NCI-H774 (cell line): ENCODE data around the gene CACNA1G.
A peak's percentile ranks its signal among the peaks of the same experiment; 100 is the strongest.

ENCODE experiments used
- DNase-seq: peaks from one replicate; lab custom pipeline; 2025; lab: John Stamatoyannopoulos, UW

The CACNA1G gene

DNA sequence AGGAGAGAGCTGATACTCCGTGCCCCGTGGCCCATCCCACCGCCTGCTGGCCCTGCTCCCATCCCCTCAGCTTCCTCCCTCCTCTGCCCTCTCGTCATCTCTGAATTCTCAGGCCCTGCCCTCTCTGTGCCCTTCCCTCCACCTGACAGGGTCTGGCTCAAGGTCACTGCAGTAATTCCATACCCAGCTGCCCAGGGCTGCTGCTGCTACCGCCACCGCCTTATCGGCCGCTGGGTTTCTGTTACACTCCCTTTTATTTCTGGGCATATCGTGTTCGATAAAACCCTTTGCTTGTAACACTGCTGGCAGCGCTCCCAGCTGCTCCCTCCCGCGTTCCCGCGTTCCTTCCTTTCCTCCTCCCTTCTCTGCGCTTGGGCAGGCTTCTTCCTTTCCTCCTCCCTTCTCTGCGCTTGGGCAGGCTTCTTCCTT, 26.8 kb upstream of the CACNA1G start:
- DNase-seq, result no peak

DNA sequence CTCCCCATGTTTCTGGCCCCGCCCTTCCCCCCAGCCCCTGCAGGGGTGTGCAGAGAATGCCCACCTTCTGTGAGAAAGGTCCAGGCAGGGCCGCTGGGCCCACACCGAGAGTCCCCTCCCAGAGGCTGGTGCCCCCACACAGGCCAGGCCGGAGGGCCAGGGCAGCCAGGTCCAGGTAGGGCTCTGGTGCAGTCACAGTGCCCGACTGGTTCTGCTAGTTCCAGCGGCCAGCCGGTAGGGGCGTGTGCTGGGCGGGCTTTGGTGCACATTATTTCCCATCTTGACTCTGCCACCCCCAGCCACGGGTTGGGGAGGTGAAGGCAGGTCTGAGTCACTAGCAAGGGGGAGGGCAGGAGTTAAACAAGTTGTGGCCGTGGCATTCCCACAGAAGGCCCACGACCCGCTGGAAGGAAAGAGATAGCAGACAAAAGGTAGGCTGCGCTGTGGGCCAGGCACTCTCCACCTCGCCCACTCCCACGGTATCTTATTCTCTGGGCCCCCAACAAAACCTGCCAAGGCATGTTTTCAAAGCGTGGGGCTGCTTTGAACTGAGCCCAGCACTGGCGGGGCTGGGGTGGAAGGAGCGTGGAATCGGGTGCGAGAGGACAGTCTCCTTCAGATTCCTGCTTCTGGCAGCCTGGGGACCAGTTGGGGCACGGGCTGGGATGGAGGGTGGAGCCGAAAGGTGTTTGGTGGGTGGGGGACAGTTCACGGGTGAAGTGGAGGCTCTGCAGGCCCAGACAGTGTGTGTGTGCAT, 26.1 kb upstream of the CACNA1G start:
- no peak for DNase-seq

DNA sequence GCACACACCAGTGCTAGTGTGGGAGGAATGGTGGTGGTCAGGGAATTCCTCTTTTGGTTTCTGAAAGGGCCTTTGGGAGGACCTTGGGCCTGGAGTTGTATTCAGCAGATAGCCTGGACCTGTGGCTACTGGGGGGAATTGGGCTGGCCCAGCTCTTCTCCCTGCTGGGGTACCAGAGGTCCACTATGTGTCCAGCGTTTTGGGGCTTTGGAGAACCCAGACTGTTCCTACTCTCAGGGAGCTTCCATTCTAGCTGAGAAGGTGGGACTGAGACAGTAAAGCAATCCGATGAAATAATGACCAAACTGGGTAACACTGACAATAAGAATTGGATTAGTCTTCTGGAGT, 25.6 kb upstream of the CACNA1G start:
- no peak for DNase-seq

DNA sequence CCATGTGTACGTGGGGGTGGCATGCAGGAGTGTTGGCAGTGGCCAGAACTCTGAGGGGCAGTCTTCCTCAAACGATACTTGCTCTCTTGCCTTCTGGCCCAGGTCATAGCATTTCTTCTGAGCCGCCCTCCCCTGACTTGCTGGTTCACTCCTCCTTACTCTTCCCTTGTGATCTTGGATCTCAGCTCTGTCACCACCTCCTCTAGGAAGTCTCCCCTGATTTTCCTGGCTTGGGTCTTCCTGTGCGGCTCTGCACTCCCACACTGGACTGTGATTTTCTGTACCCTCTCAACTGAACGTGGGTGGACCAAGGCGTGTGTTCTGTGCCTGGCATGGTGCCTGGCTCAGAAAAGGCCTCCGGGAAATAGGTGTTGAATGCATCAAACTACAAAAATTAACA, 25.1 kb upstream of the CACNA1G start:
- DNase-seq, result no peak

- DNase-seq, result no peak
Observed at GRCh38 chr17:50536683-50537646, 23.6 kb upstream of the CACNA1G start.

- DNase-seq, result no peak
Observed at GRCh38 chr17:50537721-50538548, 22.6 kb upstream of the CACNA1G start.

- DNase-seq, result no peak
Observed at GRCh38 chr17:50538549-50539410, 21.7 kb upstream of the CACNA1G start.

DNA sequence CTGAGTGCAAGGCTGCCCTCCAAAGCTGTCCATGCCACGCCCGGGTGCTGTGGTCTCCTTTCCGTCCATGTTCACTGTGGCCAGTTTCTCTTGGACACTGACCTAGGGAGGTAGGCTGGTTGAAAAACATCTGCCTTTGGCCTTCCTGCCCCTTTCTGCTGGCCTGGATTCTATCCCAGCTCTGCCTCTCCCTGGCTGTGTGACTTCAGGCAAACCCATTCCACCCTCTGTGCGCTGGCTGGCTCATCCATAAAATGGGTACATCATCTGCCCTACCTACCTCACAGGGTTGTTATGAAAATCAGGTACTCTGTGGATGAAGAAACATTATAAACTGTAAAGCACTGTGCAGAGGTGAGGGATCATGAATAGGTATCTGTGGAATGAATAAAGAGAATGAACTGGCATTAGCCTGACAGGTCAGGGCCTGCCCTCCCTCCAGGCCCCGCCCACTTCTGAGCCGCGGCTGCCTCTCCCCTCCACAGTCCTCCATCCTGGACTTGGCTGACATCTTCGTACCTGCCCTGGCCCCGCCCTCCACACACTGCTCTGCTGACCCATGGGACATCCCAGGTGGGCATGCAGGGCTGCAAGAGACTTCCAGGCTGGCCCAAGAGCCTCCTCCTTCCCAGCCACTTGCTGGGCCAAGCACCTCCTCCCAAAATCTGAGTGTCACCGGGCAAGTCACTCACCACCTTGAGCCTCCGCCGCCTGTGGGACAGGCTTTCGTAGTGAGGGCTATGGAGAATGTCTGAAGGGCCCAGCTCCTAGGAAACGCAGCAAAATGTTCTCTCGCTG, 20.6 kb upstream of the CACNA1G start:
- DNase-seq, result no peak

DNA sequence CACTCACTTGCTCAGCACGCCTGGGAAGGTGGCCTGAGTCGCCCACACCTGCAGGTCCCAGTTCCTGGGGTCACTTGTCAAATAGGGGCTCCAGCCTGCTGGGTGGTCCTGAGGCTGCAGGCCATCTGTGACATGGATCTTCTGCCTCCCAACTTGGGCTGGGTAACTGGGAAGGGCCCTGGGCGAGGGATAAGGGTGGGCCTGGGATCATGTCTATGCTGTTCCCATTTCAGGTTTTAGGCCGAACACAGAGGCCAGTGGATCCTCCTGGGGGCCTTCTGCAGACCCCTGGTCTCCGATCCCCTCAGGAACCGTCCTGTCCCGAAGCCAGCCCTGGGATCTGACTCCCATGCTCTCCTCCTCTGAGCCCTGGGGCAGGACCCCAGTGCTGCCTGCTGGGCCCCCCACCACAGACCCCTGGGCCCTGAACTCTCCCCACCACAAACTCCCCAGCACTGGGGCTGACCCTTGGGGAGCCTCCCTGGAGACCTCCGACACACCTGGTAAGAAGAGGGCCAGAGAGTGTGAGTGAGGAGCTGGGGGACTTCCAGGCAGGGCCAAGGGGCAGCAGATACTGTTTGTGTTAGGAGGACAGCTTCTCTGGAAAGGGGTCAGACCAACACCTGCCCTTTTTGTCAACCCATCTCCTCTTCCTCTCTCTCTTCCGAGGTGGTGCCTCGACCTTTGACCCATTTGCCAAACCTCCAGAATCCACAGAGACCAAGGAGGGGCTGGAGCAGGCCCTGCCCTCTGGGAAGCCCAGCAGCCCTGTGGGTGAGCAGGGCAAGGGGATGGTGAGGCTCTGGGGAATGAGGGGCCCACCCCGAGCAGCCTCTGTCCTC, 19.7 kb upstream of the CACNA1G start:
- no peak for DNase-seq

GRCh38 chr17:50541402-50541715, 19.2 kb upstream of the CACNA1G start:
- DNase-seq, result no peak

GRCh38 chr17:50541716-50542688, 18.5 kb upstream of the CACNA1G start:
- peak; percentile 87 for DNase-seq

- peak; percentile 60 for DNase-seq
Observed at GRCh38 chr17:50542795-50543774, 17.4 kb upstream of the CACNA1G start.

DNA sequence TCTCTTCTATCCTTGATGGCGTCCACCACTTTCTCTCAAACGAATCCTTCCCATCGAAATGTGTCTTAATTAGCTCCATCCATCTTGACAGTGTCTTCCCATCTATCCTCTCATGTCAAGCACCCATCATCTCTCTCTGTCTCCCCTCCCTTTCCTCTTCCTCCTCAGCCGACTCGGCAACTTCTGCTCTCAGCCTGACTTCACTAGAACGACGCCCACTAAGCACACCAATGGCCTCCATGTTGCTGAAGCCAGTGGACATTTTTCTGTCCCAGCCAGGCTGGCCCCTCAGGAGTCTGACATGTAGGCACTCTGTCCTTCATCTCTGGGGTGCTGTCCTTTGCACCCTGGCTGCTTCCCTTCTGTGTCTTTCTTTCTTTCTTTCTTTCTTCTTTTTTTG, 16.0 kb upstream of the CACNA1G start:
- DNase-seq, result no peak

DNA sequence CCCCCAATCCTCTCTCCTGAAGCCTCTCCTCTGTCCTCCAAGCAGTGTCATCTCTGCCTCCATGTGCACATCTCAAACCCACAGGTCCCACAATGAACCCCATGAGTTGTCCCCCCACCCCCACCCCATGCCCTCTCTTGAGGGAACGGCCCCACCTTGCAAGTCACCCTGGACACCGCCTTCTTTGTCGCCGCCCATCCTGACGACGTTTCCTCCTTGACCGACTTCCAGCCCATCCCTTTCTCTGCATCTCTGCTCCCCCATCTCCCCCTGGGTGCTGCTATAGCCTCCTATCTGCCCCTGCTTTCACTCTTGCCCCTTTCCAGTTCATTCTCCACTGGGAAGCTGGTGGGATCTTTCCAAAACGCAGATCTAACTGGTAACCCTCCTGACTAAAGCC, 15.2 kb upstream of the CACNA1G start:
- DNase-seq, result no peak

DNA sequence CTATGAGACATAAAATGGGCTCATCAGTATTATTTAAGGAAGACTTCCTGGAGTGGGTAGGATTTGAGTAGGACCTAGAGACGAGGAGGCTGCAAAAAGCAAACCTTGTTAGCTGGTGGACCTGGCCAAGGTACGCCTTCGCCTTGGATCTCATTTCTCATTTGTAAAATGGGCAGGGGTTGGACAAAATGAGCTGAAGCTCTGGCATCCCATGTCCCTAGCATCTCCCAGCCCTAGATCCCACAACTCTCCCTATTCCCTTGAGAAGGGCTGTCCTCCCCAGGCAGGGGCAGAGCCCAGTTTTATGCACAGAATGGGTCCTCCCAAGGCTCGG, 13.8 kb upstream of the CACNA1G start:
- no peak for DNase-seq

GRCh38 chr17:50547035-50547735, 13.3 kb upstream of the CACNA1G start, which contains the start of gene SPATA20:
Gene SPATA20, plus strand, starts transcription at chr17:50547174. Its CDS starts 35 bp downstream, at chr17:50547209.
- DNase-seq, result peak; percentile 93

DNA sequence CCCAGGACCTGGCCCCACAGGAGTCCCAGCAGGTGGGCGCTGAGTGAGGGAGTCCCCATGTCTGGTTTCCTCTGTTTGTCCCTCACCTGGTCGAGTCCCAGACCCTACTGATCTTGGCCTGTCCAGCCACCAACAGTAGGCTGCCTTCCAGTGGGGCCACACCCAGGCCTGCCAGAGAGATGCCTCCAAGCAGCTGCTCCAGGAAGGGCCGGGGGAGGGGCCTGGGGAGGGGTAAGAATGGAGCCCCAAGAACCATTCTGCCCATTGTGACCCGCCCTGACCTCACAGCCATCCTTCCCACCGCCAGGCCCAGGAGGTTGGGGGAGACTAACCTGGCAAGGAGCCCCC, 12.8 kb upstream of the CACNA1G start:
- no peak for DNase-seq
